Caco-2 (cell line): ENCODE results near the gene CEP350. TPM values are rescaled to one million over a fixed set of nuclear protein-coding genes. Genes with fewer than 3 reads are reported as not detected.

Experiments used
- BruUV-seq: library from RNA; stranded (reverse); fragments of 400-500 nt; replicated peaks from 2 replicates; lab custom pipeline; 2021; lab: Mats Ljungman, UMichigan
- CTCF ChIA-PET: fragments of 300-600 bp; sonication (Branson Sonifier 250); formaldehyde crosslinking; loops from one replicate; lab custom pipeline; 2022; ENCODE audit warnings: antibody characterized with exemption; lab: Charles Lee
- POLR2A ChIA-PET: fragments of 300-600 bp; sonication (Branson Sonifier 250); formaldehyde crosslinking; loops from one replicate; lab custom pipeline; 2022; ENCODE audit warnings: antibody characterized with exemption; lab: Charles Lee
- DNase-seq, 2 experiments: peaks; one replicate each; pipeline versions ENCODE4 v3.0.0 to v3.0.0-alpha.2; 2020 to 2022
- H3K27me3 ChIP-seq: replicated peaks from 2 replicates; pipeline ENCODE4 v1.6.0; 2011; ENCODE audit warnings: low read length; ENCODE audit not compliant: control insufficient read depth, insufficient read depth
- H3K36me3 ChIP-seq: 2 replicates; pipeline ENCODE4 v1.5.1; 2011; ENCODE audit warnings: low read length; ENCODE audit not compliant: control insufficient read depth, insufficient read depth
- H3K4me1 ChIP-seq: fragments of 250-450 bp; sonication (Bioruptor Pico); 2 replicates; pipeline ENCODE4 v1.5.1; 2020; ENCODE audit warnings: mild to moderate bottlenecking
- H3K4me3 ChIP-seq: 2 replicates; pipeline ENCODE4 v1.5.1; 2011; ENCODE audit warnings: low read depth, mild to moderate bottlenecking, control low read depth, low read length
- H3K9me3 ChIP-seq: fragments of 250-450 bp; sonication (Bioruptor Pico); 2 replicates; pipeline ENCODE4 v1.5.1; 2020; ENCODE audit warnings: mild to moderate bottlenecking, moderate library complexity
- H3K27ac Mint-ChIP-seq: one replicate; pipeline ENCODE4 v1.8.0; 2022; ENCODE audit warnings: mixed read lengths; ENCODE audit not compliant: unreplicated experiment
- H3K27me3 Mint-ChIP-seq: one replicate; pipeline ENCODE4 v1.8.0; 2022; ENCODE audit warnings: mixed read lengths; ENCODE audit not compliant: insufficient read depth, unreplicated experiment
- H3K36me3 Mint-ChIP-seq: one replicate; pipeline ENCODE4 v1.8.0; 2022; ENCODE audit warnings: mild to moderate bottlenecking, mixed read lengths; ENCODE audit not compliant: insufficient read depth, unreplicated experiment
- H3K4me1 Mint-ChIP-seq: one replicate; pipeline ENCODE4 v1.8.0; 2022; ENCODE audit warnings: low read depth, mixed read lengths; ENCODE audit not compliant: unreplicated experiment
- H3K4me3 Mint-ChIP-seq: one replicate; pipeline ENCODE4 v1.8.0; 2022; ENCODE audit warnings: mild to moderate bottlenecking, moderate library complexity, mixed read lengths; ENCODE audit not compliant: unreplicated experiment
- H3K9me3 Mint-ChIP-seq: one replicate; pipeline ENCODE4 v1.8.0; 2022; ENCODE audit warnings: mixed read lengths; ENCODE audit not compliant: unreplicated experiment
- intact Hi-C: fragments of 100-400 bp; cut with micrococcal nuclease; formaldehyde crosslinking; loops from one replicate; pipeline ENCODE4 v1.10.0; 2022; ENCODE audit not compliant: unreplicated experiment
- total RNA-seq: library from RNA; stranded (reverse); gene quantifications from 2 replicates; pipeline ENCODE4 v1.2.3, GENCODE V29; 2022
- TF ChIP-seq, protein P1 (sequence below), 2 experiments: fragments of 200-600 bp in 1 of 2; IDR thresholded peaks; 1 replicate in 1 of 2; 2 replicates in 1 of 2; pipeline versions ENCODE4 v1.5.1 to v1.8.0; 2011 to 2022; ENCODE audit warnings: antibody characterized with exemption in 1 of 2, control low read depth in 1 of 2, inconsistent platforms in 1 of 2, low read depth in 1 of 2, low read length in 1 of 2, mild to moderate bottlenecking in 1 of 2, moderate library complexity in 1 of 2; ENCODE audit not compliant: insufficient read depth in 1 of 2, severe bottlenecking in 1 of 2, unreplicated experiment in 1 of 2

CEP350 gene
- total RNA-seq, 1 experiment from 2014 or later = 43.5 TPM

DNA sequence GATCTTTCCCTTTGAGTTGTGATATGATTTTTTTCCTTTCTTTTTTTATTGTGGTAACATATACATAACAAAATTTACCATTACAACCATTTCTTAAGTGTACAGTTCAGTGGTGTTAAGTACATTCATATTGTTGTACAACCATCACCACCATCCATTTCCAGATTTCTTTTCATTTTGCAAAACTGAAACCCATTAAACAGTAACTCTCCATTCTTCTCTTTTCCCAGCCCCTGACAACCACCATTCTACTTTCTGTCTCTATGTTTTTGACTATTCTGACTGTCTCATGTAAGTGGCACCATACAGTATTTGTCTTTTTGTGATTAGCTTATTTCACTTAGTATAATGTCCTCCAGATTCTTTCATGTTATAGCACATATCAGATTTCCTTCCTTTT lies 30.3 kb downstream of the CEP350 start:
- Histone ChIP-seq H3K4me3 (no peak overlapping the region), H3K9me3 (no peaks in the 10 kb centered on the region; the same call in 1 of the 2 replicates), H3K27me3 (no peaks in the 10 kb centered on the region), H3K4me1 (no peaks in the 10 kb centered on the region), H3K36me3 (no peaks in the 10 kb centered on the region)
- no peaks in the 10 kb centered on the region for H3K27me3 Mint-ChIP-seq
- POLR2A ChIA-PET = no interaction called here
- intact Hi-C loops = no loop called here
- TF ChIP-seq, protein P1, sequence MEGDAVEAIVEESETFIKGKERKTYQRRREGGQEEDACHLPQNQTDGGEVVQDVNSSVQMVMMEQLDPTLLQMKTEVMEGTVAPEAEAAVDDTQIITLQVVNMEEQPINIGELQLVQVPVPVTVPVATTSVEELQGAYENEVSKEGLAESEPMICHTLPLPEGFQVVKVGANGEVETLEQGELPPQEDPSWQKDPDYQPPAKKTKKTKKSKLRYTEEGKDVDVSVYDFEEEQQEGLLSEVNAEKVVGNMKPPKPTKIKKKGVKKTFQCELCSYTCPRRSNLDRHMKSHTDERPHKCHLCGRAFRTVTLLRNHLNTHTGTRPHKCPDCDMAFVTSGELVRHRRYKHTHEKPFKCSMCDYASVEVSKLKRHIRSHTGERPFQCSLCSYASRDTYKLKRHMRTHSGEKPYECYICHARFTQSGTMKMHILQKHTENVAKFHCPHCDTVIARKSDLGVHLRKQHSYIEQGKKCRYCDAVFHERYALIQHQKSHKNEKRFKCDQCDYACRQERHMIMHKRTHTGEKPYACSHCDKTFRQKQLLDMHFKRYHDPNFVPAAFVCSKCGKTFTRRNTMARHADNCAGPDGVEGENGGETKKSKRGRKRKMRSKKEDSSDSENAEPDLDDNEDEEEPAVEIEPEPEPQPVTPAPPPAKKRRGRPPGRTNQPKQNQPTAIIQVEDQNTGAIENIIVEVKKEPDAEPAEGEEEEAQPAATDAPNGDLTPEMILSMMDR (IDR thresholded peaks at IDR 0.05; ENCODE audit: insufficient read depth in 1 of 2, low read depth in 1 of 2, low read length in 1 of 2, severe bottlenecking in 1 of 2, unreplicated experiment in 1 of 2) = no peak
- no peak overlapping the region for H3K4me3 Mint-ChIP-seq
- BruUV-seq = no TSS peak
- CTCF ChIA-PET = no interaction called here
- no peak for DNase-seq
- no peaks in the 10 kb centered on the region for H3K36me3 Mint-ChIP-seq
- no peaks in the 10 kb centered on the region for H3K4me1 Mint-ChIP-seq
- no peak overlapping the region for H3K27ac Mint-ChIP-seq
- H3K9me3 Mint-ChIP-seq = no peaks in the 10 kb centered on the region

GRCh38 chr1:179990847-179991246 lies 36.2 kb downstream of the CEP350 start:
- H3K36me3 ChIP-seq = no peaks in the 10 kb centered on the region
- intact Hi-C loops = no loop called here
- H3K4me3 ChIP-seq = no peak overlapping the region
- BruUV-seq = no TSS peak
- Mint-ChIP-seq H3K4me3 (no peak overlapping the region), H3K9me3 (no peaks in the 10 kb centered on the region), H3K36me3 (peaks cover 21% of the 10 kb centered on the region), H3K4me1 (no peaks in the 10 kb centered on the region), H3K27ac (no peak overlapping the region), H3K27me3 (no peaks in the 10 kb centered on the region)
- DNase-seq = no peak
- H3K27me3 ChIP-seq = no peaks in the 10 kb centered on the region
- ChIA-PET CTCF (no interaction called here), POLR2A (no interaction called here)
- no peaks in the 10 kb centered on the region for H3K4me1 ChIP-seq
- TF ChIP-seq, protein P1 (IDR thresholded peaks at IDR 0.05; ENCODE audit: insufficient read depth in 1 of 2, low read depth in 1 of 2, low read length in 1 of 2, severe bottlenecking in 1 of 2, unreplicated experiment in 1 of 2) = no peak
- no peaks in the 10 kb centered on the region for H3K9me3 ChIP-seq

- no peak overlapping the region for H3K4me3 Mint-ChIP-seq
- BruUV-seq = no TSS peak
- ChIA-PET CTCF (no interaction called here), POLR2A (no interaction called here)
- H3K36me3 ChIP-seq = no peaks in the 10 kb centered on the region
- H3K27me3 Mint-ChIP-seq = no peaks in the 10 kb centered on the region
- no peaks in the 10 kb centered on the region for H3K4me1 Mint-ChIP-seq
- DNase-seq = no peak
- no peak overlapping the region for H3K4me3 ChIP-seq
- H3K36me3 Mint-ChIP-seq = peaks cover 36% of the 10 kb centered on the region
- H3K27ac Mint-ChIP-seq = no peak overlapping the region
- no peaks in the 10 kb centered on the region for H3K27me3 ChIP-seq
- H3K9me3 ChIP-seq = no peaks in the 10 kb centered on the region
- intact Hi-C loops = no loop called here
- no peaks in the 10 kb centered on the region for H3K9me3 Mint-ChIP-seq
- TF ChIP-seq, protein P1 (IDR thresholded peaks at IDR 0.05; ENCODE audit: insufficient read depth in 1 of 2, low read depth in 1 of 2, low read length in 1 of 2, severe bottlenecking in 1 of 2, unreplicated experiment in 1 of 2) = no peak
- no peaks in the 10 kb centered on the region for H3K4me1 ChIP-seq
These were observed 41.0 kb downstream of the CEP350 start for GRCh38 chr1:179995576-179995975.
